GM19099 (cell line): ENCODE results near the gene SLC9A7.

ENCODE experiments used
- POLR2A ChIP-seq: IDR thresholded peaks from 3 replicates; pipeline ENCODE4 v1.6.1; 2011; ENCODE audit warnings: low read depth; ENCODE audit not compliant: insufficient read length; ENCODE audit errors: extremely low read depth

Gene SLC9A7

GRCh38 chrX:46572340-46572936 lies 186.5 kb downstream of the SLC9A7 start:
- TF ChIP-seq POLR2A = peak; percentile 19

GRCh38 chrX:46571423-46572339 lies 187.2 kb downstream of the SLC9A7 start:
- TF ChIP-seq POLR2A = no peak

DNA sequence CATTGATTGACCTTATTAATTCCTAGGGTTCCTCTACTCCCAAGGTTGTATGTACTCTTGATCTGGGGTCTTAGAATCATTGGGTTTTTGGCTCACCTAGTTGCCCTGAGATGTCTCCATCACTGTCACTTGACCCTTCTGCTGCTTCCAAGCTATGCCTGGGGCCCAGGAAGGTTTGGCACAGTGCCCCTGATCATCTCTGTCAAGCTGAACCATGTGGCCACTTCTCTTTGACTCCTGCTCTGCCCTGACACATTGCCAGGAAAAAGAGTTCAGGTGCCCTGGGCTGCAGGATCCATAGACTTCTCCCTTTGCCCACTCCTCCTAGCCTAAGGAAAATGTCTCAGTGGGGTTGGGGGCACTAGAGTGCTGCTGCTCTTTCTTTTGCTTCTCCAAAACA lies 189.3 kb downstream of the SLC9A7 start:
- no peak for TF ChIP-seq POLR2A

GRCh38 chrX:46567388-46567787 lies 191.5 kb downstream of the SLC9A7 start:
- TF ChIP-seq POLR2A = no peak

DNA sequence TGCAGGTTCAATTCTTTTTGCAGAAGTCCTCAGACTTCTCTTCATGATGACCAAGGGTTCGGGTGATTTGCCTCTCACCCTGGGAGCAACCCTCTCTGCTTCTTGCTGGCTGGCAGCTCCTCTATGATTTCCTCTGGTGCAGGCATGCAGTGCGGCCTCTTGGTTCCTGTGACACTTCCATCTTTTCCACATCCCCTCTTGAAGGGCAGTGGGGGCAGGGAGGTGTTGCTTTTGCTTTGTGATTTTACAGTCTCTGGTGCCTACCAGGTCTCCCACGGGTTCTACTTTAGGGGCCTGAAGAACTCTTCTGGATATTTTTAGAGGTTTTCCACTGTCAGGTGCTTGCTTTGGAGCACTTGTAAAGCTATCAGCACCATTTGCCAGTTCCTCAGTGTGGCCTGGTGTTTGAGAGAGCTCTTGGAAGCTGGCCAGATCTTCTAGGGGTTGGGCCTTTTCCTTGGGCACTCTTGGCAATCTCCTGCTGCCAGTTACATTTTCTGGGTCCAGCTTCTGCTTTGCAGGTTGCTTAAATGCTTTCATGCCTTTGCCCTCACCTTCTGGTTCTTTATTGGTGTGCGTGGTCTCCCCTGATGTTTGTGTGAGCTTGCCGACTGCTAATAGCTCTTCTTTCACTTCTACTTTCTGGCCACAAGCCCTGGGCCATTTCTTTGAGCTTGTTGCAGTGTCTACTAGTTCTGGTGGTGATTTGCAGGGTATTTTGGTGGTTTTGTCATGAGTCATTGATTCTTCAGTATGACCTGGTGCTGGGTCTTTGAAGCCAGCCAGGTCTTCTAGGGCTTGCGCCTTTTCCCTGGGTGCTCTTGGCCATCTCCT lies 196.9 kb downstream of the SLC9A7 start:
- TF ChIP-seq POLR2A = no peak

DNA sequence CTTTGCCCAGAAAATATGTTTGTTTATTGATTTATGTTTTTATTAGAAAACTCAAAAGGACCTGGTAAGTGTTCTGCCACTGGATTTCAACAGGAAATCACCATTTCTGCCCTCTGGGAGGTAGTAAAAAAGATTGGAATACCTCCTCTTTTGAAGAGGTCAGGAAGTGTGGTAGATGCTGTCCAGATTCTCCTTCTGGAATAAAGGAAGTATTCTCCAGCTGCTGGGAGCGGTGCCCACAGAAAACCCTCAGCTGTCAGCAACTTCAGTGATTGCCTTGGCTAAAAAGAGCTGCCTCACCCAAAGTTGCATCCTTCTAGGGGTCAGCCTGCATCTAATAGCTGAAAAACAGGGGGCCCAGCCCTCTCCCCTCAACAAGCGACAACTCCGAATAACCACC lies 199.9 kb downstream of the SLC9A7 start:
- TF ChIP-seq POLR2A = no peak

DNA sequence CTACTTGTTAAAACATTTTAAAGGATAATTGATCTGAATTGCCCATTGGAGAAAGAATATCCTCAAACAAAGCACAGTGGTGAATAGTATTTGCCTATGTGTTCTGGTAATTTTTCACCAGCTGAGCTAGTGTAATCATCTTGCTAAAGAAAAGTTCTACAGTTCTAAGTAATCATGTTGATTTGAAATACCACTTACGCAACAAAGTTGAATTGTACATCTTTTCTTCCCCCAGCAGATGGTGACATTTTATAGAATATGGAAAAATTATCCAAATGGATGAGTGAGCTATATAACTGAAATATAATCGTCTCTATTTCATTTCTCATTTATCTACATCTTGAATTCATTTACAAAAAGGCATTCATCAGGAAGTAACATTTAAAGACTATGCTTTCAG lies 204.0 kb downstream of the SLC9A7 start:
- TF ChIP-seq POLR2A = no peak

- TF ChIP-seq POLR2A = no peak
These were observed 205.0 kb downstream of the SLC9A7 start for GRCh38 chrX:46553935-46554334.

GRCh38 chrX:46551494-46552128 lies 207.3 kb downstream of the SLC9A7 start:
- no peak for TF ChIP-seq POLR2A

GRCh38 chrX:46549914-46550313 lies 209.0 kb downstream of the SLC9A7 start:
- no peak for TF ChIP-seq POLR2A
